SU-DHL-6 (cell line): ENCODE data around the gene CTBP1.

Source experiments
- EZH2phosphoT487 ChIP-seq: fragments of 200-600 bp; sonication (generic), shearing (Covaris generic); conservative IDR thresholded peaks from 2 replicates; pipeline ENCODE4 v1.6.1; 2018; ENCODE audit warnings: mild to moderate bottlenecking, antibody characterized with exemption, low read length, moderate library complexity, mixed read lengths
- TF ChIP-seq, protein P1 (sequence below): fragments of 200-600 bp; sonication (generic); IDR thresholded peaks from one replicate; pipeline ENCODE4 v1.5.1; 2017; ENCODE audit warnings: antibody characterized with exemption, mild to moderate bottlenecking, low read length, moderate library complexity; ENCODE audit not compliant: insufficient read depth, poor library complexity, severe bottlenecking

DNA sequence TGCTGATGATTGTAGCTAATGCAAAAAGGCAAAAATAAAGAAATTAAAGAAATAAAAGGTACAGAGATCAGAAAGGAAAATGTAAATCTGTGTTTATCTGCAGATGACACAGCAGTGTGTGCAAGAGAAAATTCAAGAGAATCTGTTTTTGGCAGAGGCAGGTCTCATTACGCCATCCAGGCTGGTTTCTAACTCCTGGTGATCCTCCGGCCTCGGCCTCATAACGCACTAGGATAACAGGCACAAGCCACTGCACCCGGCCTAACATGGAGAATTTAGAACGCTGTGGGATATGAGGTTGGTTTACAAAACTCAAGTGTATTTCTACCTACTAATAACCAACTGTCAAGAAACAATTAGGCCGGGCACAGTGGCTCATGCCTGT, 29.4 kb downstream of the CTBP1 start:
- TF ChIP-seq, protein P1, sequence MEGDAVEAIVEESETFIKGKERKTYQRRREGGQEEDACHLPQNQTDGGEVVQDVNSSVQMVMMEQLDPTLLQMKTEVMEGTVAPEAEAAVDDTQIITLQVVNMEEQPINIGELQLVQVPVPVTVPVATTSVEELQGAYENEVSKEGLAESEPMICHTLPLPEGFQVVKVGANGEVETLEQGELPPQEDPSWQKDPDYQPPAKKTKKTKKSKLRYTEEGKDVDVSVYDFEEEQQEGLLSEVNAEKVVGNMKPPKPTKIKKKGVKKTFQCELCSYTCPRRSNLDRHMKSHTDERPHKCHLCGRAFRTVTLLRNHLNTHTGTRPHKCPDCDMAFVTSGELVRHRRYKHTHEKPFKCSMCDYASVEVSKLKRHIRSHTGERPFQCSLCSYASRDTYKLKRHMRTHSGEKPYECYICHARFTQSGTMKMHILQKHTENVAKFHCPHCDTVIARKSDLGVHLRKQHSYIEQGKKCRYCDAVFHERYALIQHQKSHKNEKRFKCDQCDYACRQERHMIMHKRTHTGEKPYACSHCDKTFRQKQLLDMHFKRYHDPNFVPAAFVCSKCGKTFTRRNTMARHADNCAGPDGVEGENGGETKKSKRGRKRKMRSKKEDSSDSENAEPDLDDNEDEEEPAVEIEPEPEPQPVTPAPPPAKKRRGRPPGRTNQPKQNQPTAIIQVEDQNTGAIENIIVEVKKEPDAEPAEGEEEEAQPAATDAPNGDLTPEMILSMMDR: no peak
- no peak for TF ChIP-seq EZH2phosphoT487
